Measurements from ENCODE around the gene ZNF211. TPM values are rescaled to one million over a fixed set of nuclear protein-coding genes. Genes with fewer than 3 reads are reported as not detected.

Gene ZNF211
- total and polyA plus RNA-seq, 10 of the 15 experiments (the other 5 are each of a cell fraction or from before 2014, with no cell fraction given): 2.1 to 20.6 (median 9.3) TPM

DNA sequence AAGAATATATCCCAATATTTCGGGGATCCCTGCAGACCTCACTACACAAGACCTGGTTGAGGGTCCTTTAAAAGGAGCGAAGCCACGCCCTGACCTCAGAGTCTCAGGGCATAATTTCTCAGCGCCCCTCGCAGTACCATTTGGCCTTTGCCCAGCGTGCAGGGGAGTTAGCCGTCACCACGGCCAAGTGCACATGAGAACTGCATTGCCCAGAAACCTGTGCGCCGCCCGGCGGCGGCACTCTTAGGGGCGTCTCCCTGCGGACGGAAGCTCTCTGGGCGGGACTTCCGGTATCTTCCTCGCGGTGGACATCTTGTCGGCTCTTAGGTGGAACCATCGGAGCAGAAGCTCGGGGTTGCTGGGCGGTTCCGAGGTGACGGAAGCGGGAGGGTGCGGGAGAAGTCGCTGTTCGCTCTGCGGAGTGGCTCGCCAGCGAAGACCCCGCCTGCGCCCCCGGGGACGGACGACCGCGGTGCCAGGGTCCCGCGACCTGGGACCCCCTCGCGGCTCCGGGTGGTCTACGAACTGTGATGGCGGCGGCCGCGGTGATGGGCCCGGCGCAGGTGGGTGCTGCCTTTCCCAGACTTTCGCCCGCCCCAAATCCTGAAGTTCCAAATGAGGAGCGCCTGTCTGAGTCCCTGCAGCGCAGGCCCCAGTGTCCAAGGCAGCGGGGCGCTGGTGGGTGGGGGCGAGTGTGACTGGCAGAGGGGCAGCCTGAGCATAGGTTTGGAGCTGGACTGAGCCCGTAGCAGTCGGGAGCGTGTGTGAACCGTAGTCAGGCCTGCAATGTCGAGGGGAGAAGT is 18.8 kb upstream of the ZNF211 start, which contains the start of gene ZNF134 (continued):
- TF ChIP-seq IRF4 (IDR thresholded peaks at IDR 0.05; ENCODE audit: low read depth, low read length) (no peak), HDGF (IDR thresholded peaks at IDR 0.05) (no peak), BACH1 (IDR thresholded peaks at IDR 0.05; ENCODE audit: borderline replicate concordance) (no peak), MXI1 (IDR thresholded peaks at IDR 0.05; ENCODE audit: low read depth, low read length) (no peak; the same call in 1 of the 2 replicates), SMAD5 (IDR thresholded peaks at IDR 0.05; ENCODE audit: low read depth) (no peak), TBL1XR1 (IDR thresholded peaks at IDR 0.05; ENCODE audit: low read depth, low read length) (no peak), ZNF207 (IDR thresholded peaks at IDR 0.05; ENCODE audit: borderline replicate concordance) (no peak), SP1 (IDR thresholded peaks at IDR 0.05; ENCODE audit: low read depth, low read length) (peak; percentile 43), ZNF384 (IDR thresholded peaks at IDR 0.05; ENCODE audit: borderline replicate concordance, low read depth, low read length) (no peak), KLF5 (IDR thresholded peaks at IDR 0.05; ENCODE audit: partially characterized antibody) (no peak), POLR2AphosphoS5 (IDR thresholded peaks at IDR 0.05; ENCODE audit: low read length) (peak; percentile 88), NR2C1 (IDR thresholded peaks at IDR 0.05) (peak; percentile 31; the same call in 1 of the 2 replicates), NR2C2 (IDR thresholded peaks at IDR 0.05; ENCODE audit: borderline replicate concordance, control insufficient read depth, insufficient read length, low read depth) (no peak), ZNF217 (IDR thresholded peaks at IDR 0.05) (no peak), NFYB (IDR thresholded peaks at IDR 0.05; ENCODE audit: insufficient read depth, low read depth, low read length) (no peak)
- TF ChIP-seq, protein P1, sequence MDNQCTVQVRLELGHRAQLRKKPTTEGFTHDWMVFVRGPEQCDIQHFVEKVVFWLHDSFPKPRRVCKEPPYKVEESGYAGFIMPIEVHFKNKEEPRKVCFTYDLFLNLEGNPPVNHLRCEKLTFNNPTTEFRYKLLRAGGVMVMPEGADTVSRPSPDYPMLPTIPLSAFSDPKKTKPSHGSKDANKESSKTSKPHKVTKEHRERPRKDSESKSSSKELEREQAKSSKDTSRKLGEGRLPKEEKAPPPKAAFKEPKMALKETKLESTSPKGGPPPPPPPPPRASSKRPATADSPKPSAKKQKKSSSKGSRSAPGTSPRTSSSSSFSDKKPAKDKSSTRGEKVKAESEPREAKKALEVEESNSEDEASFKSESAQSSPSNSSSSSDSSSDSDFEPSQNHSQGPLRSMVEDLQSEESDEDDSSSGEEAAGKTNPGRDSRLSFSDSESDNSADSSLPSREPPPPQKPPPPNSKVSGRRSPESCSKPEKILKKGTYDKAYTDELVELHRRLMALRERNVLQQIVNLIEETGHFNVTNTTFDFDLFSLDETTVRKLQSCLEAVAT (IDR thresholded peaks at IDR 0.05): peak; percentile 98
- TF ChIP-seq, protein P2, sequence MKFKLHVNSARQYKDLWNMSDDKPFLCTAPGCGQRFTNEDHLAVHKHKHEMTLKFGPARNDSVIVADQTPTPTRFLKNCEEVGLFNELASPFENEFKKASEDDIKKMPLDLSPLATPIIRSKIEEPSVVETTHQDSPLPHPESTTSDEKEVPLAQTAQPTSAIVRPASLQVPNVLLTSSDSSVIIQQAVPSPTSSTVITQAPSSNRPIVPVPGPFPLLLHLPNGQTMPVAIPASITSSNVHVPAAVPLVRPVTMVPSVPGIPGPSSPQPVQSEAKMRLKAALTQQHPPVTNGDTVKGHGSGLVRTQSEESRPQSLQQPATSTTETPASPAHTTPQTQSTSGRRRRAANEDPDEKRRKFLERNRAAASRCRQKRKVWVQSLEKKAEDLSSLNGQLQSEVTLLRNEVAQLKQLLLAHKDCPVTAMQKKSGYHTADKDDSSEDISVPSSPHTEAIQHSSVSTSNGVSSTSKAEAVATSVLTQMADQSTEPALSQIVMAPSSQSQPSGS (IDR thresholded peaks at IDR 0.05; ENCODE audit: low read length): no peak
- TF ChIP-seq, protein P3, sequence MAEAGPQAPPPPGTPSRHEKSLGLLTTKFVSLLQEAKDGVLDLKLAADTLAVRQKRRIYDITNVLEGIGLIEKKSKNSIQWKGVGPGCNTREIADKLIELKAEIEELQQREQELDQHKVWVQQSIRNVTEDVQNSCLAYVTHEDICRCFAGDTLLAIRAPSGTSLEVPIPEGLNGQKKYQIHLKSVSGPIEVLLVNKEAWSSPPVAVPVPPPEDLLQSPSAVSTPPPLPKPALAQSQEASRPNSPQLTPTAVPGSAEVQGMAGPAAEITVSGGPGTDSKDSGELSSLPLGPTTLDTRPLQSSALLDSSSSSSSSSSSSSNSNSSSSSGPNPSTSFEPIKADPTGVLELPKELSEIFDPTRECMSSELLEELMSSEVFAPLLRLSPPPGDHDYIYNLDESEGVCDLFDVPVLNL (IDR thresholded peaks at IDR 0.05; ENCODE audit: low read depth, low read length): 0 out of 2 replicates have a peak, but pooled peaks have one; percentile 10
- TF ChIP-seq, protein P4, sequence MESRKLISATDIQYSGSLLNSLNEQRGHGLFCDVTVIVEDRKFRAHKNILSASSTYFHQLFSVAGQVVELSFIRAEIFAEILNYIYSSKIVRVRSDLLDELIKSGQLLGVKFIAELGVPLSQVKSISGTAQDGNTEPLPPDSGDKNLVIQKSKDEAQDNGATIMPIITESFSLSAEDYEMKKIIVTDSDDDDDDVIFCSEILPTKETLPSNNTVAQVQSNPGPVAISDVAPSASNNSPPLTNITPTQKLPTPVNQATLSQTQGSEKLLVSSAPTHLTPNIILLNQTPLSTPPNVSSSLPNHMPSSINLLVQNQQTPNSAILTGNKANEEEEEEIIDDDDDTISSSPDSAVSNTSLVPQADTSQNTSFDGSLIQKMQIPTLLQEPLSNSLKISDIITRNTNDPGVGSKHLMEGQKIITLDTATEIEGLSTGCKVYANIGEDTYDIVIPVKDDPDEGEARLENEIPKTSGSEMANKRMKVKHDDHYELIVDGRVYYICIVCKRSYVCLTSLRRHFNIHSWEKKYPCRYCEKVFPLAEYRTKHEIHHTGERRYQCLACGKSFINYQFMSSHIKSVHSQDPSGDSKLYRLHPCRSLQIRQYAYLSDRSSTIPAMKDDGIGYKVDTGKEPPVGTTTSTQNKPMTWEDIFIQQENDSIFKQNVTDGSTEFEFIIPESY (IDR thresholded peaks at IDR 0.05): no peak
- TF ChIP-seq, protein P5, sequence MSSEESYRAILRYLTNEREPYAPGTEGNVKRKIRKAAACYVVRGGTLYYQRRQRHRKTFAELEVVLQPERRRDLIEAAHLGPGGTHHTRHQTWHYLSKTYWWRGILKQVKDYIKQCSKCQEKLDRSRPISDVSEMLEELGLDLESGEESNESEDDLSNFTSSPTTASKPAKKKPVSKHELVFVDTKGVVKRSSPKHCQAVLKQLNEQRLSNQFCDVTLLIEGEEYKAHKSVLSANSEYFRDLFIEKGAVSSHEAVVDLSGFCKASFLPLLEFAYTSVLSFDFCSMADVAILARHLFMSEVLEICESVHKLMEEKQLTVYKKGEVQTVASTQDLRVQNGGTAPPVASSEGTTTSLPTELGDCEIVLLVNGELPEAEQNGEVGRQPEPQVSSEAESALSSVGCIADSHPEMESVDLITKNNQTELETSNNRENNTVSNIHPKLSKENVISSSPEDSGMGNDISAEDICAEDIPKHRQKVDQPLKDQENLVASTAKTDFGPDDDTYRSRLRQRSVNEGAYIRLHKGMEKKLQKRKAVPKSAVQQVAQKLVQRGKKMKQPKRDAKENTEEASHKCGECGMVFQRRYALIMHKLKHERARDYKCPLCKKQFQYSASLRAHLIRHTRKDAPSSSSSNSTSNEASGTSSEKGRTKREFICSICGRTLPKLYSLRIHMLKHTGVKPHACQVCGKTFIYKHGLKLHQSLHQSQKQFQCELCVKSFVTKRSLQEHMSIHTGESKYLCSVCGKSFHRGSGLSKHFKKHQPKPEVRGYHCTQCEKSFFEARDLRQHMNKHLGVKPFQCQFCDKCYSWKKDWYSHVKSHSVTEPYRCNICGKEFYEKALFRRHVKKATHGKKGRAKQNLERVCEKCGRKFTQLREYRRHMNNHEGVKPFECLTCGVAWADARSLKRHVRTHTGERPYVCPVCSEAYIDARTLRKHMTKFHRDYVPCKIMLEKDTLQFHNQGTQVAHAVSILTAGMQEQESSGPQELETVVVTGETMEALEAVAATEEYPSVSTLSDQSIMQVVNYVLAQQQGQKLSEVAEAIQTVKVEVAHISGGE (CRISPR knock-in tag; IDR thresholded peaks at IDR 0.05): peak; percentile 28; the same call in 1 of the 2 replicates
- TF ChIP-seq, protein P6, sequence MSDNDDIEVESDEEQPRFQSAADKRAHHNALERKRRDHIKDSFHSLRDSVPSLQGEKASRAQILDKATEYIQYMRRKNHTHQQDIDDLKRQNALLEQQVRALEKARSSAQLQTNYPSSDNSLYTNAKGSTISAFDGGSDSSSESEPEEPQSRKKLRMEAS (IDR thresholded peaks at IDR 0.05; ENCODE audit: low read depth, low read length): peak; percentile 7; the same call in 1 of the 2 replicates
